Activated CD4-positive, alpha-beta T cell treated with anti-CD3 and anti-CD28 coated beads for 36 hours (primary cell): ENCODE results near the gene TNK2. TPM values are rescaled to one million over a fixed set of nuclear protein-coding genes. Genes with fewer than 3 reads are reported as not detected.
"Not testable (repeated sequence)": the region's sequence is repeated elsewhere in the genome, so short reads cannot be mapped to it uniquely, and the experiment has no call there.

Experiments
- ATAC-seq: fragments of 200-7000 bp; cut with Tn5 transposase; one replicate; pipeline ENCODE4 v1.10.0; 2021; ENCODE audit warnings: mild to moderate bottlenecking, moderate library complexity
- CTCF ChIA-PET: fragments of 350-600 bp; sonication (Branson Sonifier 250); formaldehyde crosslinking; loops from one replicate; lab custom pipeline; 2021; ENCODE audit warnings: antibody characterized with exemption; lab: Charles Lee
- POLR2A ChIA-PET: fragments of 350-600 bp; sonication (Branson Sonifier 250); formaldehyde crosslinking; loops from one replicate; lab custom pipeline; 2021; ENCODE audit warnings: antibody characterized with exemption, inconsistent platforms; lab: Charles Lee
- DNase-seq: peaks from one replicate; pipeline ENCODE4 v3.0.0-alpha.2; 2020
- H3K27ac Mint-ChIP-seq: one replicate; pipeline ENCODE4 v1.8.0; 2021; ENCODE audit warnings: mixed read lengths
- H3K27me3 Mint-ChIP-seq: one replicate; pipeline ENCODE4 v1.8.0; 2021; ENCODE audit warnings: mixed read lengths
- H3K36me3 Mint-ChIP-seq: one replicate; pipeline ENCODE4 v1.8.0; 2021; ENCODE audit warnings: low read depth, mixed read lengths
- H3K4me1 Mint-ChIP-seq: one replicate; pipeline ENCODE4 v1.8.0; 2021; ENCODE audit warnings: mixed read lengths
- H3K4me3 Mint-ChIP-seq: one replicate; pipeline ENCODE4 v1.8.0; 2021; ENCODE audit warnings: mild to moderate bottlenecking, moderate library complexity, mixed read lengths
- H3K9me3 Mint-ChIP-seq: one replicate; pipeline ENCODE4 v1.8.0; 2021; ENCODE audit warnings: low read depth, mixed read lengths
- intact Hi-C, 2 experiments: fragments of 100-400 bp; cut with DNase I in 1 of 2; cut with micrococcal nuclease in 1 of 2; formaldehyde crosslinking; loops; one replicate each; pipeline versions ENCODE4 v1.14.2 to v1.15.1; 2022 to 2024; cut with DNase I, micrococcal nuclease
- total RNA-seq, 2 experiments: library from RNA; stranded (reverse); gene quantifications; one replicate each; pipeline ENCODE4 v1.2.3, GENCODE V29; 2021

Gene TNK2
- 10 to 100 TPM; 49.9 to 54.2 TPM for total RNA-seq

DNA sequence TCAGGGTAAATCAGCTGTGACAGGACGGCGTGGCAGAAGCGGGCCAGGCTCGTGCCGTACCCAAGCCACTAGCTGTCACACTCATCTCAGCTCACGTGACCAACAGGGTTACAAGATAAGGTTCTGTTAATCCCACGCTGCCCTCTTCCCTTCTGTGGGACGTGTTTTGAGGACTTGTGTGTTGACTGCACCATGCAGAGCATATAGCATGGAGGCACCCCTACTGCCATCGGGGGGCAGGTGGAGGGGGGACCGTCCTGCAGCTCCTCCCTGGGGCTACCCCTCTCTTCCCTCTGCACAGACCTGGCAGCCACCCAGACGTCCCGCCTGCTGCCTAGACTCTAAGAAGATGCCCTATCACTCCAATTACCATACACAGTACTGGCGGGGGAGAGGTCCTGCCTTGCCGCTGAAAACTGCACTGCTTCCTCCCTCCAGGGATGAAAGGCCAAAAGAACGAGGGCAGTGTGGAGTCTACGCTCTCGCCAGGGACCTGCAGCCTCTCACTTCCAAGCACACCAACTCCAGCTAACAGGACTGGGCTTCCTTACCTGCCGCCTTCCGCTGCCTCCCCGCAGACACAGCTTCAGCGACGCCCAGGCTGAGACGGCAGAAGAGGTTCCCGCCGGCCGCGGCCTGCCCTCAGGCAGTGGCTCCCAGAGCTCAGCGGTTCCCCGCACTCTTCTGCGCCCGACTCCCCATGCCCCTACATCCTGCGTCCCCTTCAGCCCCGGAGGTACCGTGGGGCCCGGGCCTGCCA lies at the start of gene TNK2:
Gene TNK2 (minus strand): TSS at position 618 of the 760 bp plus-strand sequence. CDS start 19,963 bp downstream, outside the sequence.
- Mint-ChIP-seq H3K4me1 (peaks cover 47% of the 10 kb centered on the region), H3K9me3 (no peaks in the 10 kb centered on the region), H3K4me3 (peak within 1 kb of the TSS; percentile 78), H3K27me3 (no peaks in the 10 kb centered on the region), H3K36me3 (peaks cover 8% of the 10 kb centered on the region), H3K27ac (peak within 1 kb of the TSS; percentile 100)
- CTCF ChIA-PET: interaction anchor here (0.7 to 4.0 kb wide), 5 partner anchors 12 to 53 kb away, joined by 3 to 64 read pairs (median 4); no protein-coding TSS in a partner anchor
- POLR2A ChIA-PET: interaction anchor here (1.3 to 3.9 kb wide), 2 partner anchors 13 to 16 kb away, joined by 3 to 28 read pairs; no protein-coding TSS in a partner anchor
- ATAC-seq (peak; percentile 20), DNase-seq (peak; percentile 79)
- intact Hi-C loops: loop anchor here (1.0 to 5.0 kb wide), 12 partner anchors 13 to 1236 kb away; partner anchors contain the start of genes PPP1R2 (in 2 of the 2), ACAP2 (in 1 of the 2), DYNLT2B (in 1 of the 2) and LSG1 (in 1 of the 2)

DNA sequence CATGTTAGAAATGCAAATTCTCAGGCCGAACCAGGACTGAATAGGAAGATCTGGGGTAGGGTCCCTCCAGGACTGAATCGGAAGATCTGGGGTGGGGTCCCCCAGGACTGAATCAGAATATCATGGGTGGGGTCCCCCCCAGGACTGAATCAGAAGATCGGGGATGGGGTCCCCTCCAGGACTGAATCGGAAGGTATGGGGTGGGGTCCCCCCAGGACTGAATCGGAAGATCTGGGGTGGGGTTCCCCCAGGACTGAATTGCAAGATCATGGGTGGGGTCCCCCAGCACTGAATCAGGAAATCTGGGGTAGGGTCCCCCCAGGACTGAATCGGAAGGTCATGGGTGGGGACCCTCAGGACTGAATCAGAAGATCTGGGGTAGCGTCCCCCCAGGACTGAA lies 48.2 kb upstream of the TNK2 start:
- H3K4me3 Mint-ChIP-seq: no peak overlapping the region
- ATAC-seq (no peak), DNase-seq (no peak)
- POLR2A ChIA-PET: no interaction called here
- H3K27ac Mint-ChIP-seq: peak overlapping the region; percentile 60
- CTCF ChIA-PET: no interaction called here
- H3K9me3 Mint-ChIP-seq: no peaks in the 10 kb centered on the region
- no peaks in the 10 kb centered on the region for H3K27me3 Mint-ChIP-seq
- intact Hi-C loops: no loop called here
- peaks cover 21% of the 10 kb centered on the region for H3K36me3 Mint-ChIP-seq
- peaks cover 26% of the 10 kb centered on the region for H3K4me1 Mint-ChIP-seq

DNA sequence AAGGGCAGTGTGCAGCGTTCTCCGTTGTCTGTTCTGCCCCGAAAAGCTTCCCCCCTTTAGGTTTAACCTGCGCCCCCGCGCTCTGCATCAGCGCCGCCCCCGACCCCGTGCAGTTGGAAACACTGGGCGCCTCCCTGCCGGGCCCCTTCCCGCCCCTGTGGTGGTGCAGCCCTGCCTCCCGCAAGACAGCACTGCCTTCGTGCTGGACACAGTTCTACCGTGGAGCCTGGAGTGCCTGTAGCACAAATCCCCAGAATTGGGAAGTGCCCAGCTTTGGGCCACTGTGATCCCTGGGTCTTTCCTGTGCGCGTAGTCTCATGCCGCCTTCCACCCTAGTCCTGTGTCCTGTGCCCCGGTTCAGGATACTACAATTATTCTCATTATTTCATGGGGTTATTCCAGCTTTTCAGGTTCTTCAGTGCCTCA lies 47.1 kb upstream of the TNK2 start:
- intact Hi-C loops: loop anchor here in 1 of 2 experiments (2.0 kb wide), 1 partner anchor 47 kb away; the partner anchor contains the start of gene TNK2
- ATAC-seq, H3K27me3 Mint-ChIP-seq, DNase-seq, H3K9me3 Mint-ChIP-seq, CTCF ChIA-PET: not testable (repeated sequence)
- POLR2A ChIA-PET: interaction anchor here (0.7 kb wide), 1 partner anchor 48 kb away, joined by 6 read pairs; no protein-coding TSS in a partner anchor
- peak overlapping the region; percentile 49 for H3K4me3 Mint-ChIP-seq
- H3K27ac Mint-ChIP-seq: peak overlapping the region; percentile 39
- H3K36me3 Mint-ChIP-seq: peaks cover 14% of the 10 kb centered on the region
- H3K4me1 Mint-ChIP-seq: peaks cover 33% of the 10 kb centered on the region

GRCh38 chr3:195954752-195955119 lies 46.4 kb upstream of the TNK2 start:
- CTCF ChIA-PET, H3K9me3 Mint-ChIP-seq, DNase-seq, POLR2A ChIA-PET, H3K27me3 Mint-ChIP-seq: not testable (repeated sequence)
- intact Hi-C loops: loop anchor here in 1 of 2 experiments (2.0 kb wide), 1 partner anchor 46 kb away; the partner anchor contains the start of gene TNK2
- peak; percentile 52 for ATAC-seq
- peak overlapping the region; percentile 82 for H3K4me3 Mint-ChIP-seq
- H3K36me3 Mint-ChIP-seq: peaks cover 16% of the 10 kb centered on the region
- H3K27ac Mint-ChIP-seq: peak overlapping the region; percentile 93
- H3K4me1 Mint-ChIP-seq: peaks cover 35% of the 10 kb centered on the region

- POLR2A ChIA-PET, H3K9me3 Mint-ChIP-seq, CTCF ChIA-PET, H3K27me3 Mint-ChIP-seq: not testable (repeated sequence)
- intact Hi-C loops: loop anchor here in 1 of 2 experiments (2.0 kb wide), 1 partner anchor 45 kb away; the partner anchor contains the start of gene TNK2
- peak overlapping the region; percentile 93 for H3K27ac Mint-ChIP-seq
- H3K36me3 Mint-ChIP-seq: peaks cover 15% of the 10 kb centered on the region
- DNase-seq (peak; percentile 91), ATAC-seq (peak; percentile 97)
- peaks cover 34% of the 10 kb centered on the region for H3K4me1 Mint-ChIP-seq
- H3K4me3 Mint-ChIP-seq: peak overlapping the region; percentile 82
These were observed 45.9 kb upstream of the TNK2 start for GRCh38 chr3:195954052-195954751.

DNA sequence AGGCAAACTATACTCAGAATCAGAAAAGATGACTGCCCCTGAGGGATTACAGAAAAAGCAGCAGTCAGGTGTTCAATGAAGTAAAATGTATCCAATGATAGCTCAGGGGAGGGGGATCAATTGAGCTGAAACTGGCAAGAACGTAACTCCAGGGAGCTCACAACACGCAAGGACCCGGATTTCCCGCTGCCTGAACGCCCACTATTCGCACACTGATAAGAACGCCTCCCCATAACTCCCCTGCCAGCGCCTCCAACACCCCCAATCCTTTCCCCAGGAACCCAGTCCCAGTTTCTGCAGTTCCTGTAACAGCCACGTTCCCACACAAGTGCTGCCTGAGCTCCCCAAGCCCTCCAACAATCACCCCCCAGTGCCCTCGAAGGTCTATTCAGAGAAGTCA lies 44.2 kb upstream of the TNK2 start:
- Mint-ChIP-seq H3K4me1 (peaks cover 29% of the 10 kb centered on the region), H3K4me3 (peak overlapping the region; percentile 51), H3K36me3 (peaks cover 11% of the 10 kb centered on the region)
- ATAC-seq, POLR2A ChIA-PET, H3K27me3 Mint-ChIP-seq, H3K9me3 Mint-ChIP-seq, DNase-seq, intact Hi-C loops, H3K27ac Mint-ChIP-seq, CTCF ChIA-PET: not testable (repeated sequence)

DNA sequence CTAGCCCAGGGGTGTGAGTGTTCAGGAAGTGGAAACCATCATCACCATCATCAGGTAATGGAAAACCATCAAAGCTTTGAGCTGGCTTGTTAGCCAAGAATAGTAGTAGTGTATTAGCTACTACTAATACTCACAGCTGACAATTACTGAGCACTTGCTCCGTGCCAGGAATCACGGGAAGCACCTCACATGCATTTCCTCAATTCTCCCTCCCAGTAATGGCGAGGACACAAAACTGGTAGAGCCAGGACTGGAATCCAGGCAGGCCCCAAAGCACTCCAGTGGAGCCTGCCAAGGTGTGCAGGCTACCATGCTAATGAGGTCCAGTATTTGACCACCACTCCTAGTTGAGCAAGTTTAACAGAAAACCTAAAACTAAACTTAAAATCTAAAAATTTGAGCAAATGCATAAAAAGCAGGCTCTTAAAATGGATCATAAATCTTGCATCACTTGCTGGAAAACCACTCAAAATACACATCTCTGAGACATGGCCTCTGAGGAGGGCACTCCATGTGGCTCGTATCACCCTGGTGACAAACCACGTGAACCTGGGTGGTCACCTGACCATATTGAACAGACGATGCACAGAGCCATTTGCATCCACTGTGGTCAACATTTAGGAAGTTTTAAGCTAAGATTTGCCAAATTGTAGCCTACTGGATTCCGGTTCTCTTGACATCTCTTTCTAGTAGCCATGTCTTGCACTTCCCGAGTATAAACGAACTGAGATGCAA lies 43.3 kb upstream of the TNK2 start:
- ATAC-seq, DNase-seq, CTCF ChIA-PET: not testable (repeated sequence)

DNA sequence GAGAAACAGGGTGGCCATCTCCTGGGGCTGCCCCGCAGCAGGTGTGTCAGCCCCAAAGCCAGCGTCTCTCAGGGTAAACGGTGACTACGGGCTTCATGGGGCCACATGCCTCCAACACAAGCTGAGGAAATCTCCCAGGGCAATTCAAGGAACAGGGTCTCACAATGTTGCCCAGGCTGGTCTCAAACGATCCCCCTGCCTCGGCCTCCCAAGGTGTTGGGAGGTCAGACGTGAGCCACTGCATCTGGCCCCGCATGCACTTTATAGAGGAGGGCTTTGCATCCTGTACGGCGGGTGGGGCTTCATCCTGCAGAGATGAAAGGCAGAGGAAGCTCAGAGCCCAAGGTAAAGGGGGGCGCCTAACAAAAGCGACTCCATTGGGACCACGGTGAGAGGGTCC lies 42.4 kb upstream of the TNK2 start:
- H3K27me3 Mint-ChIP-seq, H3K4me3 Mint-ChIP-seq, DNase-seq, POLR2A ChIA-PET, H3K27ac Mint-ChIP-seq, ATAC-seq, intact Hi-C loops, CTCF ChIA-PET, H3K36me3 Mint-ChIP-seq, H3K9me3 Mint-ChIP-seq: not testable (repeated sequence)
- H3K4me1 Mint-ChIP-seq: peaks cover 21% of the 10 kb centered on the region

More for the DNA sequence above, 43.3 kb upstream of the TNK2 start:
- H3K27me3 Mint-ChIP-seq, H3K4me3 Mint-ChIP-seq, POLR2A ChIA-PET, H3K9me3 Mint-ChIP-seq, H3K27ac Mint-ChIP-seq, H3K36me3 Mint-ChIP-seq, intact Hi-C loops: not testable (repeated sequence)
- peaks cover 29% of the 10 kb centered on the region for H3K4me1 Mint-ChIP-seq

DNA sequence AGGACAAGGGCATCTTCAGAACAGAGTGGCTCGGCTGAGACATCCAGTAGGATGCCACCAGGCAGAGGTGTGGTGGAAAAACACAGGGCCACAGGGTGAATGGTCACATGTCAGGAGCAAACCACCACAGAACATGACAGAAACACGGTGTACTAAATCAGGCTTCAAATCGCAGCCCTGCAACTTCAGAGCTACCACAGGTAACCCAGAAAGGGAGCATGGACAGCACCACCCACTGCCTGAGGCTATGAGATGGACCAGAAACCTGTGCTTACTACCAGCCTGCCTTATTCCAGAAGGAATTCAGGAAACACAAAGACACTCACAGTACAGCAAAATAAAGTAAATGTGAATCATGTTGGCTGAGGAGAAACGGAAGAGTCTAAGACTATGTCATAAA lies 41.8 kb upstream of the TNK2 start:
- H3K27ac Mint-ChIP-seq, H3K36me3 Mint-ChIP-seq, ATAC-seq, DNase-seq, CTCF ChIA-PET, H3K4me3 Mint-ChIP-seq, intact Hi-C loops, H3K9me3 Mint-ChIP-seq, H3K27me3 Mint-ChIP-seq, POLR2A ChIA-PET: not testable (repeated sequence)
- H3K4me1 Mint-ChIP-seq: peaks cover 18% of the 10 kb centered on the region

DNA sequence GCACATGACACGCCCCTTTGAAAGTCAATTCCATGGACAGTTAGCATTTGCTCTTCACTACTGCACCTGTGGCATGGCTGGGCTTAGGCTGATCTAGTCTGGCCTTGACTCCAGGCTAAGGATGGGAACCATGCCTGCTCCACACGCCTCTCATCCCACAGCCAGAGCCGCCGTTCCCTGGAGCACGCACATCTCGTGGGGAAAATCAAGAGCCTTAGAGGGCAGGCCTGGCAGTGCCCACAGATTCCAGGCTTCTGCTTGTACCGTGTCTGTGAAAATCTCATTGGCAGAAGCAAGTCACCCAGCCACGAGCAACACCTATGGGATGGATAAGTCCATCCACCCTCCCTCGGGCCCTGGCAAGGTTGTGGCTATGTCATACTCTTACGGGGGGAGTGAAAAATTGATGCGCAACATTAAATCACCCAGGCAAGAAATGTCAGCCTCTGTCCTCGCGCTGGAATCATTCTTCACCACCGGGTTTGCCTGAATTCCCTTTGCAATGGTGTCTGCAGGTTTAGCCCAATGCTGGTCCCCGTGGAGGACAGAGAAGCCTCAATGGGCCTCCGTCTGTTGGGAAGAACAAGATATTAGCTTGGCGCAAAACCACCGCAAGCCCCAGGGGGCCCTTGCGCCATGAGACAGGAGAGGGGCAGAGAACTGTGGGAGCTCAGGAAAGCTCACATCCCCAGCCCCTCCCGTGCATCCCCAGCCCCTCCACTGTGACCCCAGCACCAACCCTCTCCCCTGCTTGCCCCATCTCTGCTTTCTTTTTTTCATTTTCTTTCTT lies 38.8 kb upstream of the TNK2 start:
- ATAC-seq, H3K9me3 Mint-ChIP-seq, H3K4me3 Mint-ChIP-seq, intact Hi-C loops, DNase-seq, H3K27ac Mint-ChIP-seq, POLR2A ChIA-PET, CTCF ChIA-PET, H3K27me3 Mint-ChIP-seq: not testable (repeated sequence)
- H3K36me3 Mint-ChIP-seq: peaks cover 26% of the 10 kb centered on the region
- peaks cover 15% of the 10 kb centered on the region for H3K4me1 Mint-ChIP-seq
